ENCODE measurements around the gene RPUSD1.

RPUSD1 gene

GRCh38 chr16:768428-768827 lies 19.8 kb downstream of the RPUSD1 start:
- Histone ChIP-seq H3F3A (ENCODE audit: insufficient read depth, low read length) (no peaks in the 10 kb centered on the region), H3K4me1 (ENCODE audit: insufficient read depth, low read length, severe bottlenecking) (no peaks in the 10 kb centered on the region), H3K36me3 (ENCODE audit: insufficient read depth, low read length) (no peaks in the 10 kb centered on the region), H3K4me2 (ENCODE audit: low read length) (no peak overlapping the region), H3K79me2 (ENCODE audit: insufficient read depth, low read length) (no peaks in the 10 kb centered on the region), H3K27me3 (ENCODE audit: insufficient read depth, low read length) (no peaks in the 10 kb centered on the region), H3K9me2 (ENCODE audit: low read depth, low read length) (no peaks in the 10 kb centered on the region), H3K9me3 (ENCODE audit: low read length) (no peaks in the 10 kb centered on the region), H4K20me1 (ENCODE audit: insufficient read depth, low read length) (no peaks in the 10 kb centered on the region), H2AFZ (ENCODE audit: low read length) (no peak overlapping the region), H3K27ac (ENCODE audit: low read depth, low read length, poor library complexity, severe bottlenecking) (no peak overlapping the region), H3K9ac (ENCODE audit: low read length) (no peak overlapping the region), H3K4me3 (ENCODE audit: low read depth, low read length, poor library complexity, severe bottlenecking) (no peak overlapping the region)
- TF ChIP-seq EZH2 (IDR thresholded peaks at IDR 0.05; ENCODE audit: borderline replicate concordance, low read length), result no peak

- Histone ChIP-seq H3K27me3 (ENCODE audit: insufficient read depth, low read length) (no peaks in the 10 kb centered on the region), H2AFZ (ENCODE audit: low read length) (no peak overlapping the region), H3F3A (ENCODE audit: insufficient read depth, low read length) (no peaks in the 10 kb centered on the region), H3K27ac (ENCODE audit: low read depth, low read length, poor library complexity, severe bottlenecking) (no peak overlapping the region), H3K36me3 (ENCODE audit: insufficient read depth, low read length) (no peaks in the 10 kb centered on the region), H3K9ac (ENCODE audit: low read length) (no peak overlapping the region), H3K4me2 (ENCODE audit: low read length) (no peak overlapping the region), H4K20me1 (ENCODE audit: insufficient read depth, low read length) (no peaks in the 10 kb centered on the region), H3K4me1 (ENCODE audit: insufficient read depth, low read length, severe bottlenecking) (no peaks in the 10 kb centered on the region), H3K9me3 (ENCODE audit: low read length) (no peaks in the 10 kb centered on the region), H3K79me2 (ENCODE audit: insufficient read depth, low read length) (no peaks in the 10 kb centered on the region), H3K9me2 (ENCODE audit: low read depth, low read length) (no peaks in the 10 kb centered on the region), H3K4me3 (ENCODE audit: low read depth, low read length, poor library complexity, severe bottlenecking) (no peak overlapping the region)
- TF ChIP-seq CTCF (IDR thresholded peaks at IDR 0.05; ENCODE audit: low read length) (no peak), EZH2 (IDR thresholded peaks at IDR 0.05; ENCODE audit: borderline replicate concordance, low read length) (no peak)
Observed at GRCh38 chr16:767743-768235, 20.4 kb downstream of the RPUSD1 start.

- Histone ChIP-seq H3K27me3 (ENCODE audit: insufficient read depth, low read length) (no peaks in the 10 kb centered on the region), H4K20me1 (ENCODE audit: insufficient read depth, low read length) (no peaks in the 10 kb centered on the region), H3K4me2 (ENCODE audit: low read length) (no peak overlapping the region), H3K79me2 (ENCODE audit: insufficient read depth, low read length) (no peaks in the 10 kb centered on the region), H3K4me3 (ENCODE audit: low read depth, low read length, poor library complexity, severe bottlenecking) (no peak overlapping the region), H3F3A (ENCODE audit: insufficient read depth, low read length) (no peaks in the 10 kb centered on the region), H3K9me3 (ENCODE audit: low read length) (no peaks in the 10 kb centered on the region), H3K4me1 (ENCODE audit: insufficient read depth, low read length, severe bottlenecking) (no peaks in the 10 kb centered on the region), H3K9me2 (ENCODE audit: low read depth, low read length) (no peaks in the 10 kb centered on the region), H3K27ac (ENCODE audit: low read depth, low read length, poor library complexity, severe bottlenecking) (no peak overlapping the region), H3K9ac (ENCODE audit: low read length) (no peak overlapping the region), H2AFZ (ENCODE audit: low read length) (no peak overlapping the region), H3K36me3 (ENCODE audit: insufficient read depth, low read length) (no peaks in the 10 kb centered on the region)
- TF ChIP-seq CTCF (IDR thresholded peaks at IDR 0.05; ENCODE audit: low read length) (no peak), EZH2 (IDR thresholded peaks at IDR 0.05; ENCODE audit: borderline replicate concordance, low read length) (no peak)
Observed at GRCh38 chr16:766820-767640, 21.2 kb downstream of the RPUSD1 start.

All from OCI-LY1 (cell line).